Neutrophil (primary cell): ENCODE results near the gene COG2.

Source experiments
- H3K27ac ChIP-seq: fragments of 200-600 bp; sonication (generic); 2 replicates; pipeline ENCODE4 v1.5.1; 2016; ENCODE audit warnings: mild to moderate bottlenecking, moderate library complexity
- H3K27me3 ChIP-seq: fragments of 200-600 bp; sonication (generic); 2 replicates; pipeline ENCODE4 v1.6.0; 2016; ENCODE audit warnings: mild to moderate bottlenecking
- H3K36me3 ChIP-seq: fragments of 200-600 bp; sonication (generic); 2 replicates; pipeline ENCODE4 v1.5.1; 2017
- H3K4me1 ChIP-seq, 2 experiments: fragments of 200-600 bp in 1 of 2; sonication (generic) in 1 of 2; 1 replicate in 1 of 2; 2 replicates in 1 of 2; pipeline versions ENCODE4 v1.5.1 to v1.6.1; 2013 to 2016; ENCODE audit warnings: low read depth in 1 of 2, low read length in 1 of 2, mild to moderate bottlenecking in 1 of 2, moderate library complexity in 1 of 2; ENCODE audit not compliant: control insufficient read depth in 1 of 2, insufficient read depth in 1 of 2
- H3K4me3 ChIP-seq, 2 experiments: fragments of 200-600 bp in 1 of 2; sonication (generic) in 1 of 2; 1 replicate in 1 of 2; 2 replicates in 1 of 2; pipeline ENCODE4 v1.5.1; 2013 to 2016; ENCODE audit warnings: low read depth in 1 of 2, low read length in 1 of 2, mild to moderate bottlenecking in 1 of 2, moderate library complexity in 1 of 2
- H3K9me3 ChIP-seq: fragments of 200-600 bp; sonication (generic); 2 replicates; pipeline ENCODE4 v1.5.1; 2016
- TF ChIP-seq, protein P1 (sequence below): fragments of 200-600 bp; sonication (generic); IDR thresholded peaks from 2 replicates; pipeline ENCODE4 v1.5.1; 2016; ENCODE audit warnings: antibody characterized with exemption

COG2 gene, protein sequence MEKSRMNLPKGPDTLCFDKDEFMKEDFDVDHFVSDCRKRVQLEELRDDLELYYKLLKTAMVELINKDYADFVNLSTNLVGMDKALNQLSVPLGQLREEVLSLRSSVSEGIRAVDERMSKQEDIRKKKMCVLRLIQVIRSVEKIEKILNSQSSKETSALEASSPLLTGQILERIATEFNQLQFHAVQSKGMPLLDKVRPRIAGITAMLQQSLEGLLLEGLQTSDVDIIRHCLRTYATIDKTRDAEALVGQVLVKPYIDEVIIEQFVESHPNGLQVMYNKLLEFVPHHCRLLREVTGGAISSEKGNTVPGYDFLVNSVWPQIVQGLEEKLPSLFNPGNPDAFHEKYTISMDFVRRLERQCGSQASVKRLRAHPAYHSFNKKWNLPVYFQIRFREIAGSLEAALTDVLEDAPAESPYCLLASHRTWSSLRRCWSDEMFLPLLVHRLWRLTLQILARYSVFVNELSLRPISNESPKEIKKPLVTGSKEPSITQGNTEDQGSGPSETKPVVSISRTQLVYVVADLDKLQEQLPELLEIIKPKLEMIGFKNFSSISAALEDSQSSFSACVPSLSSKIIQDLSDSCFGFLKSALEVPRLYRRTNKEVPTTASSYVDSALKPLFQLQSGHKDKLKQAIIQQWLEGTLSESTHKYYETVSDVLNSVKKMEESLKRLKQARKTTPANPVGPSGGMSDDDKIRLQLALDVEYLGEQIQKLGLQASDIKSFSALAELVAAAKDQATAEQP

GRCh38 chr1:230642263-230642959, at the start of gene COG2:
Gene COG2, plus strand, starts transcription at chr1:230642481. Its CDS starts 126 bp downstream, at chr1:230642607.
- H3K36me3 ChIP-seq = no peaks in the 10 kb centered on the region
- TF ChIP-seq, protein P1, sequence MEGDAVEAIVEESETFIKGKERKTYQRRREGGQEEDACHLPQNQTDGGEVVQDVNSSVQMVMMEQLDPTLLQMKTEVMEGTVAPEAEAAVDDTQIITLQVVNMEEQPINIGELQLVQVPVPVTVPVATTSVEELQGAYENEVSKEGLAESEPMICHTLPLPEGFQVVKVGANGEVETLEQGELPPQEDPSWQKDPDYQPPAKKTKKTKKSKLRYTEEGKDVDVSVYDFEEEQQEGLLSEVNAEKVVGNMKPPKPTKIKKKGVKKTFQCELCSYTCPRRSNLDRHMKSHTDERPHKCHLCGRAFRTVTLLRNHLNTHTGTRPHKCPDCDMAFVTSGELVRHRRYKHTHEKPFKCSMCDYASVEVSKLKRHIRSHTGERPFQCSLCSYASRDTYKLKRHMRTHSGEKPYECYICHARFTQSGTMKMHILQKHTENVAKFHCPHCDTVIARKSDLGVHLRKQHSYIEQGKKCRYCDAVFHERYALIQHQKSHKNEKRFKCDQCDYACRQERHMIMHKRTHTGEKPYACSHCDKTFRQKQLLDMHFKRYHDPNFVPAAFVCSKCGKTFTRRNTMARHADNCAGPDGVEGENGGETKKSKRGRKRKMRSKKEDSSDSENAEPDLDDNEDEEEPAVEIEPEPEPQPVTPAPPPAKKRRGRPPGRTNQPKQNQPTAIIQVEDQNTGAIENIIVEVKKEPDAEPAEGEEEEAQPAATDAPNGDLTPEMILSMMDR = peak; percentile 98
- peak within 1 kb of the TSS; percentile 69 to 84 for H3K4me3 ChIP-seq
- peaks cover 43% of the 10 kb centered on the region for H3K27me3 ChIP-seq
- peak within 1 kb of the TSS; percentile 57 for H3K27ac ChIP-seq
- no peaks in the 10 kb centered on the region for H3K9me3 ChIP-seq
- H3K4me1 ChIP-seq = peaks cover 21 to 25% of the 10 kb centered on the region in 2 experiments

DNA sequence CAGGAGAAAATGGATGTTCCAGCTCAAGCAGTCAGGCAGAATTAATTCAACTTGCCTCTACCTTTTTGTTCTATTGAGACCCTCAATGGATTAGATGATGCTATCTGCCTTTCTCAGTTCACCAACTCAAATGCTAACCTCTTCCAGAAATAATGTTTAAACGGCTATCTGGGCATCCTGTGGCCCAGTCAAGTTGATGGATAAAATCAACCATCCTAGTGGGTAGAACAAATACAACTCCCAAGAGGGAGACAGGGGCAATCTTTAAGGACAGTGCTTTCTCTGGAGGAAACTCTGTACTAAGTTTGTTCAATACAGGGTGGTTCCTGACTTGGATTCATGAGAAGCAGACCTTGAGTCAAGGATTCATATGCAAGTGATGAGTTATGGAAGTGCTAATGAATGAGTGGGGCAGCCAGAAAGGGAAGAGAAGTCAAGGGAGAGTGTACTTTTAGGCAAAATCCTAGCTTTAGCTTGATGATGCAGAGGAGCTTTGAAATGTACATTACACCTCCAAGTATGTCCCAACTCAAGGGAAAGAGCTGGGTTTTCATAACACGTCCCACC, 49.4 kb upstream of the COG2 start:
- peaks cover 48% of the 10 kb centered on the region for H3K27me3 ChIP-seq
- H3K4me3 ChIP-seq = no peak overlapping the region
- H3K27ac ChIP-seq = no peak overlapping the region
- no peaks in the 10 kb centered on the region for H3K9me3 ChIP-seq
- no peaks in the 10 kb centered on the region for H3K36me3 ChIP-seq
- H3K4me1 ChIP-seq = no peaks in the 10 kb centered on the region
- TF ChIP-seq, protein P1 = no peak

- TF ChIP-seq, protein P1 = no peak
- H3K9me3 ChIP-seq = no peaks in the 10 kb centered on the region
- no peaks in the 10 kb centered on the region for H3K4me1 ChIP-seq
- H3K27ac ChIP-seq = no peak overlapping the region
- no peaks in the 10 kb centered on the region for H3K36me3 ChIP-seq
- no peak overlapping the region for H3K4me3 ChIP-seq
- peaks cover 51% of the 10 kb centered on the region for H3K27me3 ChIP-seq
These were observed 48.0 kb upstream of the COG2 start for GRCh38 chr1:230594214-230594773.

- Histone ChIP-seq H3K27ac (no peak overlapping the region), H3K36me3 (no peaks in the 10 kb centered on the region)
These were observed 47.1 kb upstream of the COG2 start for GRCh38 chr1:230595181-230595580.

More at GRCh38 chr1:230595181-230595580, 47.1 kb upstream of the COG2 start:
- H3K27me3 ChIP-seq = peaks cover 50% of the 10 kb centered on the region
- H3K4me1 ChIP-seq = no peaks in the 10 kb centered on the region
- no peaks in the 10 kb centered on the region for H3K9me3 ChIP-seq
- no peak overlapping the region for H3K4me3 ChIP-seq
- TF ChIP-seq, protein P1 = no peak
